SIG-M5 treated with dmso at 0.1 percent for 504 hours (cell line): ENCODE measurements around the gene C1QTNF9.
A peak's percentile ranks its signal among the peaks of the same experiment; 100 is the strongest.
"Not testable (repeated sequence)": the region's sequence is repeated elsewhere in the genome, so short reads cannot be mapped to it uniquely, and the experiment has no call there.

Experiments used
- DNase-seq: peaks from one replicate; lab custom pipeline; 2025; ENCODE audit not compliant: unreplicated experiment; lab: John Stamatoyannopoulos, UW

The C1QTNF9 gene, protein sequence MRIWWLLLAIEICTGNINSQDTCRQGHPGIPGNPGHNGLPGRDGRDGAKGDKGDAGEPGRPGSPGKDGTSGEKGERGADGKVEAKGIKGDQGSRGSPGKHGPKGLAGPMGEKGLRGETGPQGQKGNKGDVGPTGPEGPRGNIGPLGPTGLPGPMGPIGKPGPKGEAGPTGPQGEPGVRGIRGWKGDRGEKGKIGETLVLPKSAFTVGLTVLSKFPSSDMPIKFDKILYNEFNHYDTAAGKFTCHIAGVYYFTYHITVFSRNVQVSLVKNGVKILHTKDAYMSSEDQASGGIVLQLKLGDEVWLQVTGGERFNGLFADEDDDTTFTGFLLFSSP

DNA sequence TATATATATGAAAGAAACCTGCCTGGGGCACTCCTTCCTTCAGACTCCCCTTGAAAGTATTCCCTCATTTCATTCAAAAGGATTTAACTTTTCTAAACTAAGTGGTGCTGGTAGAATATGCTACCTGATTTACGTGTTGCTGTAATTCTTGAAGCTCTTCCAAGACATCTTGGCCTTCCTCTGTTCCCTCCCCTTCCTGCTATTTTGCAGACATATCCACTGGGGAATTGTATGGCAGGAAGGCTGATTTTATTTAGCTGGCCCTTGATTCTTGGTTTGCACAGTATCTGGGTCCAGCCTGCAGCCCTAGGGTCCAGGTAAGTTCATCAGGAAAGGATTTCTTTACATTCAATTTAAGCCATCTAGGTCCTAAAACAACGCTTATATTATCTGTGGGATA is at the start of gene C1QTNF9:
C1QTNF9 (plus strand) TSS at position 281 of the 400 bp plus-strand sequence. CDS start 6,424 bp downstream, outside the sequence.
- DNase-seq, result not testable (repeated sequence)

DNA sequence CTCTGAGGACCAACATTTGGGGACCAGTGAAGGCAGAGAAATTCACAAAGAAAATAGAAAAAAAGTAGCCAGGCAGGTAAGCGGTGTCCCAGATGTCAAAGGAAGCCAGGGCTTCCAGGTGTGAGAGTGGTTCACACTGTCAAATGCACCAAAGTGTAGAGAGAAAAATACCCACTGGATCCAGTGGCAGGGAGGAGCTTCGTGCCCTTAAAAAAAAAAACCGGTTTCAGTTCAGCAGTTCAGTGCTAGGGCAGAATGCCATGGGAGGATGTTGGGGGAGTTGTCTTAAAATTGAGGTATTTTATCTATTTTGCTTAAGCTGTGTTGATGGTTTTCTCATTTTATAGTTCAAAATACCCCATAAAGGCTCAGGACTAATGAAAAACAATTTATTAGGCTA is 47.8 kb upstream of the C1QTNF9 start:
- no peak for DNase-seq

DNA sequence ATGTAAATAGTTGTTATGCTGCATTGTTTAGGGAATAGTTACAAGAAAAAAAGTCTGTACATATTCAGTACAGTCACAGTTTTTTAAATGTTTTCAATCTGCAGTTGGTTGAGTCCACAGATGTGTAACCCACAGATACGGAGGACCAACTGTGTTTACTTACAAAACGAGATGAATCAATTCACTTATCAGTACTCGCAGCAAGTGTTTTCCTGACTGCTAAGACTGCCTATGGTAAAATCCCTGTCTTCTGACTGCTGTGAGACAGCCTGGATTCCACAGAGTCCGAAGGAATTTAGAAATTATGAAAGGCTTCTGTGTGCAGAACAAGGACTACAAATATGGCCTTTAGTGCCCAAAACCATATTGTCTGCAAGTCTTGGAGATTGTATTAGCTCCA is 45.7 kb upstream of the C1QTNF9 start:
- DNase-seq, result no peak

DNA sequence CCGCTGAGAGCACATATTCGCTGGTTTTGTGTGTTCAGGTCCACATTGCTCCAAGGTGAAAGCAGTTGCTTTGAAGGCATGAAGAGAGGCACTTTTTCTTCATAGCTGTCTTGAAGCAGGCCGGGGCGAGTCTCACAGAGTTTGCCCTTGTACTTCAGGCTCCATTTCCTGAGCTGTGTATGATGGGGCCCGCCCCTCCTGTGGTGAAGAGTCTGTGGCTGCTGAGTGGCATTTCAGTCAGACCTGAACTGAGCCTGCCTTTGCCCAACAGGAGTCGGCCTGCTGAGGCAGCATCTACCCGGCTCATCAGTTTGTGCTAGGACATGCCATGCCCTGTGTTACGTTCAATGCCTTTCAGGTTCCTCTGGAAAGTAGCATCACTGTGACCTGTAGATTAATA is 44.4 kb upstream of the C1QTNF9 start:
- no peak for DNase-seq

DNA sequence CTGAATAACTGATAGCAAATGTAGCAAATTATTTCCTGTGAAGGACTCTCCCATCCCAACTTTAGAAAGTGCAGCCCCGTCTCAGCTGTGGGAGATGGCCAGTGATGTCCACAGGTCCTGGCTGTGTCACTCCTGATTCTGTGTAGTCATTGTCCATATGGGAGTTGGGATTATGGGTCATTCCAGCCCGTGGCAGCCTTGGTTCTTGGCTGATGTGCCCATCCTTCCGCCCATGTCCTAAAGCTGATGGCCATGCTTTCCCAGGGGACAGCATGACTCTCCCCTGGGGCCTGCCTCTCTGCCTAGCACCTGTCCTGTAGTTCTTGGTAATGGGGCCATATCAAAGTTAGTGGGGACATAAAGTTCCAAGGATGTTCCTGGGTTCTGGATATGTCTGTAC is 43.9 kb upstream of the C1QTNF9 start:
- no peak for DNase-seq

DNA sequence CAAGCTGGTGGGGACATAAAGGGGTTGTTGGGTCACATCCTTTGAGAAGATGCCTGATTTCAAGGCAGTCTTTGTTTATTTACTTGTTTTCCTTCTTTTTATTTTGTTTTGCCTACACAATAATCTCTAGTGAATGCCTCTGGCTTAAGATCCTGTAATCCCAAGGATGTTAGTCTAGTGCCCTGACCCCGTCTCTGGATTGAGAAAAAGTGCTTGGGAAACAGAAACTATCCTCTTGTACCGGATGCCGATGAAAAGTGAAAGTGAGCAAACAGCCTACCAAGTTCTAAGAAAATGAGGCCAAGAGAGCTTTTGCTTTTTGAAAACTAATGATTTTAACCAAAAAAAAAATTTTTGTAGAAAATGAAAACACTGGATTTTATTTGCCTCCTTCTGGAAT is 42.1 kb upstream of the C1QTNF9 start:
- DNase-seq, result no peak

DNA sequence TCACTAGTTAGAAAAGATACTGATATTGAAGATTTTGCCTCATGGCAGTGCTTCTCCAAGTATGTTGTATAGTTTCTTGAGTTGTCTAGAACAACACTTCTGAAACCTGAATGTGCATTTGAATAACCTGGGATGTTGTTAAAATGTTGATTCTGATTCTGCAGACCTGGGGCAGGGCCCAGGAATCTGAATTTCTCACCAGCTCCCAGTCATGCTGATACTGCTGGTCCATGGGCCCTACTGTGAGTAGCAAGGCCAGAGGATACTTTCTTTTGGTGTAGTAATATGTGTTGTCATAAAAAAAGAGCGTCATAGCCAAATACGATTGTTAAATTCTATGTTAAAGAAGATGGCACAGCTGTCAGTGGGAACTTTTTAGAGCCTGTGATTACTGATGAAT is 41.6 kb upstream of the C1QTNF9 start:
- no peak for DNase-seq

DNA sequence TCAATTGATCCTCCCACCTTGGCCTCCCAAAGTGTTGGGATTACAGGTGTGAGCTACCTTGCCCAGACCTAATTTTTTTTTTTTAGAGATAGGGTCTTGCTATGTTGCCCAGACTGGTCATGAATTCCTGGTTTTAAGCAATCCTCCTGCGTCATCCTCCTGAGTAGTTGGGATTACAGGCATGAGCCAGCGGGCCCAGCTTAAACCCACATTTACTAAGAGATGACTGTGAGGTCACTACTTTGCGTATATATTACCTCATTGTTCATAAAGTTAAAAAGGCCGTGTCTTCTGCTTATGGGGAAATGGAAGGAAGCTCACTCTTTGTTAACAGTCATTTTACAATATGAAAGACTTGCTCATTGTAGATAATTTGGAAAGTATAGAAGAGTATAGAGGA is 39.6 kb upstream of the C1QTNF9 start:
- DNase-seq, result no peak

DNA sequence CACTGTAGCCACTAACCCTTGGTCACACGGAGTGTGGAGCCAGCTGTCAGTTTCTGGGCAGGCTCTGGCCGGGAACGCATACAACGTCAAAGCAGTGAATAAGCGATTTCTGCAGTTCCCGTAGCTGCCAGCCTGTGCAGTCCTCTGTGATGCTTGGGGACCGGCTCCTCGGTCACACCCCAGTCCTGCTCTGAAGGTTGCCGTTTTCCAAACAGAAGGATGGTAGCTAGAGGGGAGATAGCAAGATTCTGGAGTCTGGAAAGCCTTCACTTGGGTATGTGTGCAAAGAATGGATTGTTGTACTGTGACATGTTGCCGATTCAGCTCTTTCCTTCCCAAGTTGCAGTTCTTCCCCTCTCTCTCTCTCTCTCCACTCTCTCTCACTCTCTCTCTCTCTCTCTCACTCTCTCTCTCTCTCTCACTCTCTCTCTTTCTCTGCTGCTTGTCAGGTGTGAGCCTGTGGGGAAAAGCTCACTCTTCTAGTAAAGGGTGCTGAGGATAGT is 38.7 kb upstream of the C1QTNF9 start:
- peak; percentile 66 for DNase-seq

DNA sequence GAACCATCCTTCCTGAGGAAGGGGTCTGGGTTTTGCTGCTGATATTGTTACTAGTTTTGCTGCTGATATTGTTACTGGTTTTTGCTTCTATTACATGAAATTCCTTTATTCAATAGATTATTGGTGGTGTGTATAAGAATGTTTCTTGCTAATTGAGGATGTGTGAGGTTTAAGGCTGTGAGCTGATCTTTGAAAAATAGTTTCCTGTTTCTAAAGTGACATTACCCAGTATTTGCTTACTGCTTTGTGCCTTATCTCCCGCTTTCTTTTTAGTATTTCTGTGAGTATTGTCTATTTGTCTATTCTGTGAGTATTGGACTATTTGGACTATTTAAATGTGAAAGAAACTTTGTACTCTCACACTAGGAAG is 38.2 kb upstream of the C1QTNF9 start:
- peak; percentile 10 for DNase-seq

DNA sequence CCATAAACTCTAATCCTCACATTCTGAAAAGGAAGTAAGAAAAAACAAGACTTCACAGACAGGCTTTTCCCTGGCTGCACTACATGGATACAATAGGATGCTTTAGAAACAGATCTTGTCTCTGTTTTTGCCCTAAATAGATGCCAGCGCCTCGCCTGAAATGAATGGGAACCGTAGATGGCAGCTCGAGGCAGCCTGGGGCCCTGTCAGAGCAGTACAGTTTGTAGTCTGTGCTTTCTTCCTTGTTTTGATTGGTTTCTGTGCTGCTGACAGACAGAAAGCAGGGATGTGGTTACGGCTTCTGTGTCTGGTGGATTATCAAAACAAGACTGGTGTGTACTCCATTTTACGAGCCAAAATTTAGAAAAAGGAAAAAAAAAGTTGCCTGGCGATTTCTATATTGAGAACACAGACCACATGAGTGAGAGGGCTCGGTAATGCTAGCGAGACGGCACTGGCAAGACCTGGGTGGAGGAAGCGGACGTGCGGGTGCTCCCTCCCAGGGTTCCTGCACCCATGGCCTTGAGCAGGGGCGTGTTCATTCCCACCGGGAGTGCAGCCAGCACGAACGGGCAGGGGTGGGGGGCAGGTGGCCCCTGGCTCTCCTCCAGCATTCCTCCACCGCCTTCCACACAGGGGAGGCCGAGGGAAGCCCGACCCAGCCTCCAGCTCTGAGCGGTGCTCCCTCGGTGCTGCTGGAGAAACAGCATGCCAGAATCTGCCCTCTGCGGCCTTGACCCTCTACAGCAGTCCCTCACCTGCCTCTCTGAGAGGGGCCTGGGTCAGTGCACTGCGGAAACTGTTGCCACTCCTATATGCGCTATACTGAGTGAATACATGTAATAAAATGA is 37.6 kb upstream of the C1QTNF9 start:
- peak; percentile 85 for DNase-seq

DNA sequence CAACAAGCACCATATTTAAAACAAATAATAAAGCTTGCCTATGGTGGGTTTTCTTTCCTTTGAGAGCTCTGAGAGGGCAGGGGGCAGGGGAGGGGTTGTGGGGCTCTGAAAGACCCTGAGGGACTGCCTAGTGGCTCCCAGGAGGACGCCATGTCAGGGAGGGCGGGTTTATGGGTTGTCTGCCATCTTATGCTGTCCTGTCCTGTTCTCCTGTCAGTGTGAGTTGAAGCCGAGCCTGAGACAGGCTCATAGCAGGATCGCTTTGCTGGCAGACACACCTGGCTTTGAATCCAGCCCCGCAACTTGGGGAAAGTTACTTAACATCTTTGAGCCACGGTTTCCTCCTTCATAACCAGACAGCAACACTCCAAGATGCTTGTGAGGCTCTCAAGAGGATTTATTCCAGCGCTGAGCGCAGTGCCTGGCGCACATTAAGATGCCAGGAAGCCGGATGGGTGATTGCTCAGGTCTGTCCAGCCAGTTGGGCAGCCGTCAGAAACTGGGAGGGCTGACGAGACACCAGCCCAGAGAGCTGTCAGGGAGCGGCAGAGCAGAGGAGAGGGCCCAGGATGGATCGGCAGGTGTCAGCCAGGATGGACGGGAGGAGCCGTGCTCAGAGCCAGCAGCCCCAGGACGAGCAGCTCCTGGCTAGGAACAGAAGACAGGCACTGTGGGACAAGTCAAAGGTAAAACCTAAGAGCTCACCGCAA is 36.8 kb upstream of the C1QTNF9 start:
- no peak for DNase-seq

DNA sequence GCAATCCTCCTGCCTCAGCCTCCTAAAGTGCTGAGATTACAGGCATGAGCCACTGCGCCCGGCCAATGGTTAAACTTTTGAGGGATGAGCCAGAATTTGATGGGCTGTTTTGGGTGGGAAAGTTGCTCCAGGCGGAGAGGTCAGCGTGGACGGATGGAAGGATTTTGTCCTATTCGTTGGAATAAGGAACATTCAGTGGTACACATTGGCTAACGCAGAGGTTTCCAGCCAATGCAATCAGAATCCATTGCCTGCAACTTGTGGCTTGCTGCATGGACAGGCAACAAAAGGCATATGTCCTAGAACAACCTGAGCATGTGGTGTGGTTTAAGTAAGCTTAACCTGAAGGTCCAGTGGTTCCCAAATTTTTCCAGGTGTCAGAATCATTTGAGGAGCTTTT is 35.5 kb upstream of the C1QTNF9 start:
- DNase-seq, result no peak

DNA sequence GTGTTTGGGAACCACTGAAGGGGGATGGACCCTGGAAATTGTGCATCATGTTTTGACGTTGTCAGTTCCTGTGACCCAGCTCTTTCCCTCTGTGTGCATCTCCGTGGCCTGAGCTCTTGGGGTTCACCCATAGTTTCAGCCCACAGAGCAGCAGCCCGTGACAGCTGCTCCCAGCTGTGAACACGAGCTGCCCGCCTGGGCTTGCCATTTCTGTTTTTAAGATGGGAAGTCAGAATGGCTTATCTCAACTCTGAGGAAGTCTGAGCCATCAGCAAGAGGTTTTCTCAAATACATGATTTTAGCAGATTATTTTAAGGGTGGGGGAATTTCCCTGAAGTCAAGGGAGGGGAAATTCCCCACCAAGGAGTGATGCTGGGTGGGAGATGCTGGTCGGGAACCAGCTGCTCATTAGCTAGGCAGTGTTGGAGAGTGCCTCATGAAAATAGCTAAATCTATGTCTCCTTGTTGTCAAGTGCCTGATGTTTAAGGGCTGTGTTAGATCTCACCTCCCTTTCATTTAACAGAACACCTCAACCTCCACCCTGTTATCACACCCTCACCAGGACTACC is 34.8 kb upstream of the C1QTNF9 start:
- no peak for DNase-seq

DNA sequence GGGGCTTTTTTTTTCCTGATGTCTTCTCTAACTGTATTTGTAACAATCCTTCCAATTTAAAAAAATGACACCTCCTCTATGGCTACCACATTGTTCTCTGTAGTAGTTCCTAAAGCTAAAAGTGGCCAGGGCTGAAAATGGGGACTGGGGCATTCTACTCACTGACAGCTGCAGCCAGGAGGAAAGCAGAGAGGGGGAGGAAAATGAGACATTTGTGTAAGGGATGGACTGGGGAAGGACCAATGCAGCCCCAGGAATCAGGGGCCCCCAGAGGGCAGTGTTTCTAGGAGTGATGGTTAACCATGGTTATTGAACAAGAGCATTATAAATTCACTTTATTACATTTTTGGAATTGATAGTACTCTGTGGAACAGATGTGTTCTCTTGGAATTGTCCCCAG is 34.3 kb upstream of the C1QTNF9 start:
- no peak for DNase-seq

DNA sequence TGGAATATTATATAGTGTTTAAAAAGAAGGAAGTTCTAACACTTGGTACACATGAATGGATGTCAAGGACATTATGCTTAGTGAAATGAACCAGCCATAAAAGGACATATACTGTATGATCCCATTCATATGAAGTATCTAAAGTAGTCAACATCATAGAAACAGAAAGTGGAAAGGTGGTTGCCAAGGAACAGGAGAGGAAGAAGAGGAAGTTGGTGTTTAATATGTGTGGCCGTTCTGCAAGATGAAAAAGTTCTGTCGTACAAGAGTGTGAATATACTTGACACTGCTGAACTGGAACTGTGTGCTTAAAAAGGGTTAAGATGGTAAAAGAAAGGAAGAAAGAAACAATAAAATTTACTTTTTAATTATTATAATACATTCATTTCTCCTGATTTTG is 33.1 kb upstream of the C1QTNF9 start:
- DNase-seq, result peak; percentile 48

DNA sequence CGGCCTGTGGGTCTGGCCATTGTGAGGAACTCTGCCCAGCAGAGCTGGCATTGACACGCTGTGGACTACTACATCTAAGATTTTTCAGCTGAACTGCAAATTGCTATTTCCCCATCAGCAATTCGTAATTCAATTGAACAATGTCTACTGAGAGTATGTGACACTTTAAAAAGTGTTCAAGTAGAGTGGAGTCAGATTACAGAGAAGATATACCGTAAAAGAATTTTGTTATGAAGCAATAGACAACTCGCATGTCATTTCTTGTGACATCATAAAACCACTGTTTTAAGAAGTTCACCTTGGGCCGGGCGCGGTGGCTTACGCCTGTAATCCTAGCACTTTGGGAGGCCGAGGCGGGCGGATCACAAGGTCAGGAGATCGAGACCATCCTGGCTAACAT is 32.5 kb upstream of the C1QTNF9 start:
- DNase-seq, result no peak

DNA sequence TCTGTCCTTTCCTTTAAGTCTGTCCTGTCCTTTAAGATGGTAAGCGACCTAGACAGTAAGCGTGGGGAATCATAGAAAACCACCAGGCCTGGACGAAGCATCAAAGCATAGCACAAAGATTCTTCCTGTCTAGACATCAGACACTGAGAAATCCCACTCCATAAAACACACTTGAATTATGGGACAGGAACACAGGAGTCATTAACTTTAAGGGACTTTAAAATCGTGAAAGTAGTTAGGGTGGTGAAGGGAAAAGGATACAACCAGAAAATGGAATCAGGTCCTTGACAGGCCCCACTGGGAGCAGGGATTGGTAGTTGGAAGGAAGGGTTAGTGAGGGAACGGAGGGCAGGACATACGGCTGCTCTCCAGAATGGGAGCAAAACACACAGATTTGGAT is 31.6 kb upstream of the C1QTNF9 start:
- DNase-seq, result no peak

DNA sequence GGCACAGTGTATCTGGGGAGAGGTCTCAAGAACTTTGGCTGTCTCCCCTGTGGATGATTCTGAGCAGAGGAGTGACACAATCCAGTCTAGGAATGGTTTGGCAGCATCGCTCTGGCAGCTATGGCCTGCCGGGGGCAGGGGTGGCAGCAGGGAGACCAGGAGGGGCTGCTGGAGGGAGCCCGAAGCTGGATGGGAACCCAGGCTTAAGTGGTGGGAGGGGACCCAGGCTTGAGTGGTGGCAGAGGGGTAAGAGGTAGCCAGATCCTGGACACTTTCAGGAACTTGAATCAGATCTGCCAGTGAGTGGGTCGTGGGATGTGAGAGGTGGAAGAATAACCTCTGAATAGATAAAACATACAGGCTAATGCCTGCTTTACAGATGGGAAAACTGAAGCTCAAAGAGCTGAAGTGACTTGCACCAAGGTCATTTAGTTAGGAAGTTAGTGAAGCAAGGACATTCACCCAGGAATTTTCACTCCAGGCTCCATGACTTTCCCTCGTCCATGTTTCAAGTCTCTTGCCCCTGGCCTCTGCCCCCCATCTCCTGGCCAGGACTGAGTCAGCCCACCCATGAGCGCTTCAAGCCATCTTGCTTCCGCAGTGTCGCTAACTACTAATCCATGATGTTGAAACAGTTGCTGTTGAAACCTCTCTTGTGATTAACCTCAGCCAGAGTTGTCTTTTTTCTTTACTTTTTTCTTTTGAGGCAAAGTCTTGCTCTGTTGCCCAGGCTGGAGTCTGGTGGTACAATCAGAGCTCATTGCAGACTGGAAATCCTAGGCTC is 29.9 kb upstream of the C1QTNF9 start:
- peak; percentile 81 for DNase-seq

DNA sequence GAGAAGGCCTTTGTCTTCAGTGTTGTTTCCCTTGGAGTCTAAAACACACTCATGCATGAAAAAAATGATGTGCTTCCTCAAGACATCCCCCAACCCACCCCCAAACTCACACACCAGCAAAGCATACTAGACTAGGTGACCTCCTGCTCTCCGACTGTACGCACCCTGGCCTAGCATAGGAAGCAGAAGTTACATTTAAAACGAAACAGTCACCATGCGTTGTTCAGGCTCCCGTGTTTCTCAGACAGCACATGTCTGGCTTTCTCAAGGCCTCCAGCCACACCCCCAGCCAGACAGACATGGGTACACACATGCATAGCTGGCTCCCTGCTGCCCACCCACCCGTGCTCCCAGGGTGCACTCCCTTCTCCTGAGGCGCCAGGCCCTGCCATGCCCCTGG is 28.7 kb upstream of the C1QTNF9 start:
- peak; percentile 92 for DNase-seq
